ENCODE data around the gene CNKSR3.

The CNKSR3 gene

GRCh38 chr6:154457046-154457713 lies 53.3 kb downstream of the CNKSR3 start:
- DNase-seq (ENCODE audit: low read depth, low spot score) = no peak

GRCh38 chr6:154453329-154453728 lies 57.2 kb downstream of the CNKSR3 start:
- DNase-seq (ENCODE audit: low read depth, low spot score) = no peak

- no peak for DNase-seq (ENCODE audit: low read depth, low spot score)
Measured at GRCh38 chr6:154450498-154450897, 60.0 kb downstream of the CNKSR3 start.

- peak; percentile 18 for DNase-seq (ENCODE audit: low read depth, low spot score)
Measured at GRCh38 chr6:154448448-154449096, 61.9 kb downstream of the CNKSR3 start.

GRCh38 chr6:154447954-154448353 lies 62.5 kb downstream of the CNKSR3 start:
- DNase-seq (ENCODE audit: low read depth, low spot score) = no peak

- no peak for DNase-seq (ENCODE audit: low read depth, low spot score)
Measured at GRCh38 chr6:154446984-154447383, 63.5 kb downstream of the CNKSR3 start.

GRCh38 chr6:154445417-154445816 lies 65.1 kb downstream of the CNKSR3 start:
- DNase-seq (ENCODE audit: low read depth, low spot score) = no peak

- DNase-seq (ENCODE audit: low read depth, low spot score) = no peak
Measured at GRCh38 chr6:154441995-154442310, 68.5 kb downstream of the CNKSR3 start.

GRCh38 chr6:154440422-154441043 lies 70.0 kb downstream of the CNKSR3 start:
- DNase-seq (ENCODE audit: low read depth, low spot score) = no peak

- no peak for DNase-seq (ENCODE audit: low read depth, low spot score)
Measured at GRCh38 chr6:154440022-154440421, 70.5 kb downstream of the CNKSR3 start.

- DNase-seq (ENCODE audit: low read depth, low spot score) = no peak
Measured at GRCh38 chr6:154438882-154439415, 71.5 kb downstream of the CNKSR3 start.

GRCh38 chr6:154435400-154435945 lies 75.0 kb downstream of the CNKSR3 start:
- no peak for DNase-seq (ENCODE audit: low read depth, low spot score)

GRCh38 chr6:154434662-154435061 lies 75.8 kb downstream of the CNKSR3 start:
- DNase-seq (ENCODE audit: low read depth, low spot score) = no peak

GRCh38 chr6:154433477-154434241 lies 76.8 kb downstream of the CNKSR3 start:
- no peak for DNase-seq (ENCODE audit: low read depth, low spot score)

GRCh38 chr6:154432533-154433476 lies 77.7 kb downstream of the CNKSR3 start:
- no peak for DNase-seq (ENCODE audit: low read depth, low spot score)

- no peak for DNase-seq (ENCODE audit: low read depth, low spot score)
Measured at GRCh38 chr6:154430481-154430919, 80.0 kb downstream of the CNKSR3 start.

GRCh38 chr6:154429711-154430110 lies 80.8 kb downstream of the CNKSR3 start:
- DNase-seq (ENCODE audit: low read depth, low spot score) = no peak

- no peak for DNase-seq (ENCODE audit: low read depth, low spot score)
Measured at GRCh38 chr6:154428897-154429296, 81.6 kb downstream of the CNKSR3 start.

GRCh38 chr6:154427446-154427845 lies 83.0 kb downstream of the CNKSR3 start:
- DNase-seq (ENCODE audit: low read depth, low spot score) = no peak

GRCh38 chr6:154426997-154427396 lies 83.5 kb downstream of the CNKSR3 start:
- no peak for DNase-seq (ENCODE audit: low read depth, low spot score)

GRCh38 chr6:154425034-154425433 lies 85.5 kb downstream of the CNKSR3 start:
- no peak for DNase-seq (ENCODE audit: low read depth, low spot score)
